Measurements from ENCODE around the gene USP5.
"Not testable (repeated sequence)": the region's sequence is repeated elsewhere in the genome, so short reads cannot be mapped to it uniquely, and the experiment has no call there.

USP5 gene

GRCh38 chr12:6868211-6869048 lies 16.5 kb downstream of the USP5 start:
- Histone ChIP-seq H3K36me3 (ENCODE audit: control insufficient read depth, insufficient read depth, low read length) (peaks cover 52% of the 10 kb centered on the region), H3K9ac (ENCODE audit: low read depth, low read length) (peak overlapping the region; percentile 88), H3K27ac (ENCODE audit: low read depth, low read length) (peak overlapping the region; percentile 87), H3K27me3 (ENCODE audit: control insufficient read depth, insufficient read depth, low read length) (no peaks in the 10 kb centered on the region), H3K9me3 (ENCODE audit: control insufficient read depth, insufficient read depth, low read length) (no peaks in the 10 kb centered on the region), H3K4me3 (ENCODE audit: low read depth, low read length) (peak overlapping the region; percentile 95), H3K4me1 (ENCODE audit: control insufficient read depth, insufficient read depth, low read length) (peaks cover 41% of the 10 kb centered on the region)

- peaks cover 44% of the 10 kb centered on the region for H3K36me3 ChIP-seq (ENCODE audit: control insufficient read depth, insufficient read depth, low read length)
- H3K4me3 ChIP-seq (ENCODE audit: low read depth, low read length) = peak overlapping the region; percentile 95
- 0 out of 2 replicates have a peak overlapping the region, but pooled peaks have one; percentile 88 for H3K9ac ChIP-seq (ENCODE audit: low read depth, low read length)
- peaks cover 44% of the 10 kb centered on the region for H3K4me1 ChIP-seq (ENCODE audit: control insufficient read depth, insufficient read depth, low read length)
- no peaks in the 10 kb centered on the region for H3K27me3 ChIP-seq (ENCODE audit: control insufficient read depth, insufficient read depth, low read length)
- no peaks in the 10 kb centered on the region for H3K9me3 ChIP-seq (ENCODE audit: control insufficient read depth, insufficient read depth, low read length)
- H3K27ac ChIP-seq (ENCODE audit: low read depth, low read length) = peak overlapping the region; percentile 37
Measured at GRCh38 chr12:6869049-6870021, 17.4 kb downstream of the USP5 start.

- not testable (repeated sequence) for H3K9ac ChIP-seq (ENCODE audit: low read depth, low read length); H3K27ac ChIP-seq (ENCODE audit: low read depth, low read length); H3K27me3 ChIP-seq (ENCODE audit: control insufficient read depth, insufficient read depth, low read length); H3K4me3 ChIP-seq (ENCODE audit: low read depth, low read length); H3K9me3 ChIP-seq (ENCODE audit: control insufficient read depth, insufficient read depth, low read length)
- peaks cover 44% of the 10 kb centered on the region for H3K4me1 ChIP-seq (ENCODE audit: control insufficient read depth, insufficient read depth, low read length)
- peaks cover 34% of the 10 kb centered on the region for H3K36me3 ChIP-seq (ENCODE audit: control insufficient read depth, insufficient read depth, low read length)
Measured at GRCh38 chr12:6870304-6870703, 18.4 kb downstream of the USP5 start.

GRCh38 chr12:6871052-6871957 lies 19.4 kb downstream of the USP5 start:
- H3K9ac ChIP-seq (ENCODE audit: low read depth, low read length) = no peak overlapping the region
- H3K4me1 ChIP-seq (ENCODE audit: control insufficient read depth, insufficient read depth, low read length) = peaks cover 38% of the 10 kb centered on the region
- peak overlapping the region; percentile 67 for H3K27ac ChIP-seq (ENCODE audit: low read depth, low read length)
- no peaks in the 10 kb centered on the region for H3K9me3 ChIP-seq (ENCODE audit: control insufficient read depth, insufficient read depth, low read length)
- peaks cover 30% of the 10 kb centered on the region for H3K36me3 ChIP-seq (ENCODE audit: control insufficient read depth, insufficient read depth, low read length)
- H3K27me3 ChIP-seq (ENCODE audit: control insufficient read depth, insufficient read depth, low read length) = no peaks in the 10 kb centered on the region
- H3K4me3 ChIP-seq (ENCODE audit: low read depth, low read length) = peak overlapping the region; percentile 96

GRCh38 chr12:6872073-6873048 lies 20.4 kb downstream of the USP5 start:
- H3K9me3 ChIP-seq (ENCODE audit: control insufficient read depth, insufficient read depth, low read length) = no peaks in the 10 kb centered on the region
- peaks cover 31% of the 10 kb centered on the region for H3K4me1 ChIP-seq (ENCODE audit: control insufficient read depth, insufficient read depth, low read length)
- peak overlapping the region; percentile 96 for H3K4me3 ChIP-seq (ENCODE audit: low read depth, low read length)
- H3K27me3 ChIP-seq (ENCODE audit: control insufficient read depth, insufficient read depth, low read length) = no peaks in the 10 kb centered on the region
- H3K9ac ChIP-seq (ENCODE audit: low read depth, low read length) = peak overlapping the region; percentile 72
- peaks cover 30% of the 10 kb centered on the region for H3K36me3 ChIP-seq (ENCODE audit: control insufficient read depth, insufficient read depth, low read length)
- peak overlapping the region; percentile 85 for H3K27ac ChIP-seq (ENCODE audit: low read depth, low read length)

GRCh38 chr12:6873094-6874014 lies 21.4 kb downstream of the USP5 start, which contains the start of gene SPSB2:
TSS of gene SPSB2 (minus strand) at chr12:6873303. CDS start at chr12:6872901, 402 bp downstream.
- Histone ChIP-seq H3K27me3 (ENCODE audit: control insufficient read depth, insufficient read depth, low read length) (no peaks in the 10 kb centered on the region), H3K4me3 (ENCODE audit: low read depth, low read length) (peak within 1 kb of the TSS; percentile 96), H3K9ac (ENCODE audit: low read depth, low read length) (peak within 1 kb of the TSS; percentile 72), H3K36me3 (ENCODE audit: control insufficient read depth, insufficient read depth, low read length) (peaks cover 30% of the 10 kb centered on the region), H3K27ac (ENCODE audit: low read depth, low read length) (peak within 1 kb of the TSS; percentile 85), H3K4me1 (ENCODE audit: control insufficient read depth, insufficient read depth, low read length) (peaks cover 31% of the 10 kb centered on the region), H3K9me3 (ENCODE audit: control insufficient read depth, insufficient read depth, low read length) (no peaks in the 10 kb centered on the region)

GRCh38 chr12:6874015-6874368 lies 22.0 kb downstream of the USP5 start:
- not testable (repeated sequence) for H3K9me3 ChIP-seq (ENCODE audit: control insufficient read depth, insufficient read depth, low read length); H3K27me3 ChIP-seq (ENCODE audit: control insufficient read depth, insufficient read depth, low read length)
- H3K4me3 ChIP-seq (ENCODE audit: low read depth, low read length) = peak overlapping the region; percentile 86
- peaks cover 27% of the 10 kb centered on the region for H3K36me3 ChIP-seq (ENCODE audit: control insufficient read depth, insufficient read depth, low read length)
- peak overlapping the region; percentile 66 for H3K9ac ChIP-seq (ENCODE audit: low read depth, low read length)
- peaks cover 28% of the 10 kb centered on the region for H3K4me1 ChIP-seq (ENCODE audit: control insufficient read depth, insufficient read depth, low read length)
- H3K27ac ChIP-seq (ENCODE audit: low read depth, low read length) = peak overlapping the region; percentile 83

GRCh38 chr12:6879824-6880223 lies 27.9 kb downstream of the USP5 start:
- peaks cover 24% of the 10 kb centered on the region for H3K36me3 ChIP-seq (ENCODE audit: control insufficient read depth, insufficient read depth, low read length)
- not testable (repeated sequence) for H3K4me3 ChIP-seq (ENCODE audit: low read depth, low read length); H3K27ac ChIP-seq (ENCODE audit: low read depth, low read length); H3K9ac ChIP-seq (ENCODE audit: low read depth, low read length); H3K27me3 ChIP-seq (ENCODE audit: control insufficient read depth, insufficient read depth, low read length); H3K4me1 ChIP-seq (ENCODE audit: control insufficient read depth, insufficient read depth, low read length); H3K9me3 ChIP-seq (ENCODE audit: control insufficient read depth, insufficient read depth, low read length)

- H3K4me3 ChIP-seq (ENCODE audit: low read depth, low read length) = no peak overlapping the region
- peaks cover 20% of the 10 kb centered on the region for H3K4me1 ChIP-seq (ENCODE audit: control insufficient read depth, insufficient read depth, low read length)
- H3K27me3 ChIP-seq (ENCODE audit: control insufficient read depth, insufficient read depth, low read length) = no peaks in the 10 kb centered on the region
- H3K27ac ChIP-seq (ENCODE audit: low read depth, low read length) = no peak overlapping the region
- no peak overlapping the region for H3K9ac ChIP-seq (ENCODE audit: low read depth, low read length)
- H3K36me3 ChIP-seq (ENCODE audit: control insufficient read depth, insufficient read depth, low read length) = peaks cover 21% of the 10 kb centered on the region
- no peaks in the 10 kb centered on the region for H3K9me3 ChIP-seq (ENCODE audit: control insufficient read depth, insufficient read depth, low read length)
Measured at GRCh38 chr12:6883252-6883651, 31.3 kb downstream of the USP5 start.

All from HUES48 (cell line).